Small intestine (tissue), 7 donors: ENCODE results near the gene NCF2. TPM values are rescaled to one million over a fixed set of nuclear protein-coding genes. Genes with fewer than 3 reads are reported as not detected.
A peak's percentile ranks its signal among the peaks of the same experiment; 100 is the strongest.

Source experiments
- DNase-seq, 2 donors: peaks; one replicate each; pipeline versions ENCODE4 v3.0.0 to v3.0.0-alpha.2; 2013
- FAIRE-seq: peaks from 2 replicates; lab custom pipeline; 2012; peaks lifted over from hg19 to GRCh38; lab: Jason Lieb, UNC
- H3K27ac ChIP-seq, 3 donors: one replicate each; pipeline ENCODE4 v1.5.1; 2013; ENCODE audit warnings: low read length in 2 of 3, mild to moderate bottlenecking in 2 of 3, control low read depth in 1 of 3, inconsistent platforms in 1 of 3, low read depth in 1 of 3, moderate library complexity in 1 of 3
- H3K27me3 ChIP-seq, 3 donors: one replicate each; pipeline ENCODE4 v1.6.1; 2013; ENCODE audit warnings: low read length in 3 of 3, inconsistent platforms in 1 of 3; ENCODE audit not compliant: control insufficient read depth in 3 of 3, insufficient read depth in 3 of 3
- H3K36me3 ChIP-seq, 3 donors: one replicate each; pipeline ENCODE4 v1.6.1; 2013; ENCODE audit warnings: low read length in 3 of 3, inconsistent platforms in 1 of 3, low read depth in 1 of 3, mild to moderate bottlenecking in 1 of 3, moderate library complexity in 1 of 3; ENCODE audit not compliant: control insufficient read depth in 3 of 3, insufficient read depth in 2 of 3
- H3K4me1 ChIP-seq, 3 donors: one replicate each; pipeline ENCODE4 v1.6.1; 2013; ENCODE audit warnings: low read length in 2 of 3, inconsistent platforms in 1 of 3, low read depth in 1 of 3, mild to moderate bottlenecking in 1 of 3, moderate library complexity in 1 of 3; ENCODE audit not compliant: control insufficient read depth in 3 of 3, insufficient read depth in 2 of 3
- H3K4me3 ChIP-seq, 3 donors: one replicate each; pipeline ENCODE4 v1.5.1; 2013; ENCODE audit warnings: low read length in 3 of 3, control low read depth in 1 of 3, inconsistent platforms in 1 of 3, low read depth in 1 of 3, mild to moderate bottlenecking in 1 of 3, moderate library complexity in 1 of 3
- H3K9me3 ChIP-seq, 2 donors: one replicate each; pipeline ENCODE4 v1.6.1; 2013; ENCODE audit warnings: low read depth in 1 of 2, low read length in 1 of 2; ENCODE audit not compliant: control insufficient read depth in 2 of 2, insufficient read depth in 1 of 2
- WGBS, 3 donors: extraction: QIAGEN DNeasy Blood & Tissue Kit; methylation state at CpG; one replicate each; pipeline ENCODE4 v1.1.7; 2013; 5-methylcytosine and 5-hydroxymethylcytosine counted together
- polyA plus RNA-seq, 4 donors: library from polyadenylated mRNA; stranded (reverse) in 3 of 4; unstranded in 1 of 4; fragments of 200-250 nt in 3 of 4; fragments of 120-200 nt in 1 of 4; gene quantifications; one replicate each; pipeline versions ENCODE4 v1.2.1 to v1.2.3, GENCODE V29; 2013
- donor health status: healthy with polysubstance abuse.
- donor health status: control.
- donor health status: control.
- donor health status: Bipolar disorder and iron deficiency.
- donor health status: healthy.

The NCF2 gene
- polyA plus RNA-seq, 4 donors: 0.89 to 4.9 (median 3.3) TPM

- FAIRE-seq: no peak
- no peak for DNase-seq
- Histone ChIP-seq H3K4me3 (no peak overlapping the region), H3K9me3 (no peaks in the 10 kb centered on the region), H3K4me1 (peaks cover 0 to 19% (median 0%) of the 10 kb centered on the region in 3 donors), H3K27ac (no peak overlapping the region), H3K36me3 (no peaks in the 10 kb centered on the region), H3K27me3 (no peaks in the 10 kb centered on the region)
- WGBS, 3 donors: 86 to 95% (median 89%) methylated on average over 7 of the region's 7 CpGs
These were observed 12.3 kb downstream of the NCF2 start for GRCh38 chr1:183577897-183578465.

- H3K4me3 ChIP-seq: no peak overlapping the region
- H3K27ac ChIP-seq: peak overlapping the region in 1 of 3 donors; percentile 2
- H3K27me3 ChIP-seq: no peaks in the 10 kb centered on the region
- DNase-seq: no peak
- FAIRE-seq: no peak
- WGBS, 3 donors: 79 to 93% (median 92%) methylated on average over 8 of the region's 8 CpGs
- H3K36me3 ChIP-seq: no peaks in the 10 kb centered on the region
- H3K9me3 ChIP-seq: no peaks in the 10 kb centered on the region
- peaks cover 0 to 7% (median 0%) of the 10 kb centered on the region in 3 donors for H3K4me1 ChIP-seq
These were observed 13.7 kb downstream of the NCF2 start for GRCh38 chr1:183576537-183576936.

GRCh38 chr1:183575606-183576005 lies 14.7 kb downstream of the NCF2 start:
- H3K27ac ChIP-seq: no peak overlapping the region
- H3K36me3 ChIP-seq: no peaks in the 10 kb centered on the region
- H3K4me1 ChIP-seq: peaks cover 0 to 7% (median 0%) of the 10 kb centered on the region in 3 donors
- WGBS, 3 donors: 87 to 94% (median 93%) methylated on average over 5 of the region's 5 CpGs
- no peaks in the 10 kb centered on the region for H3K27me3 ChIP-seq
- H3K9me3 ChIP-seq: no peaks in the 10 kb centered on the region
- DNase-seq (no peak), FAIRE-seq (no peak)
- H3K4me3 ChIP-seq: no peak overlapping the region

- WGBS, 3 donors: 63 to 78% (median 77%) methylated on average over 1 of the region's 1 CpG
- Histone ChIP-seq H3K4me1 (peaks cover 0 to 2% (median 0%) of the 10 kb centered on the region in 3 donors), H3K27me3 (no peaks in the 10 kb centered on the region), H3K9me3 (no peaks in the 10 kb centered on the region), H3K36me3 (no peaks in the 10 kb centered on the region), H3K27ac (no peak overlapping the region), H3K4me3 (no peak overlapping the region)
- DNase-seq: no peak
- no peak for FAIRE-seq
These were observed 17.5 kb downstream of the NCF2 start for GRCh38 chr1:183572721-183573120.

- peaks cover 0 to 10% (median 0%) of the 10 kb centered on the region in 3 donors for H3K4me1 ChIP-seq
- no peaks in the 10 kb centered on the region for H3K9me3 ChIP-seq
- 88 to 89% (median 88%) methylated on average over 4 of the region's 4 CpGs for whole genome bisulfite sequencing, 3 donors
- no peak overlapping the region for H3K4me3 ChIP-seq
- no peaks in the 10 kb centered on the region for H3K27me3 ChIP-seq
- DNase-seq: no peak
- no peak for FAIRE-seq
- no peaks in the 10 kb centered on the region for H3K36me3 ChIP-seq
- no peak overlapping the region for H3K27ac ChIP-seq
These were observed 18.5 kb downstream of the NCF2 start for GRCh38 chr1:183571678-183572268.

- Histone ChIP-seq H3K4me3 (no peak overlapping the region), H3K27me3 (no peaks in the 10 kb centered on the region), H3K36me3 (no peaks in the 10 kb centered on the region), H3K27ac (no peak overlapping the region), H3K4me1 (peaks cover 0 to 10% (median 0%) of the 10 kb centered on the region in 3 donors), H3K9me3 (no peaks in the 10 kb centered on the region)
- FAIRE-seq: no peak
- WGBS, 3 donors: 72 to 79% (median 79%) methylated on average over 4 of the region's 4 CpGs
- DNase-seq: no peak
These were observed 19.8 kb downstream of the NCF2 start for GRCh38 chr1:183570451-183570850.

- Histone ChIP-seq H3K27ac (no peak overlapping the region), H3K4me3 (no peak overlapping the region), H3K36me3 (no peaks in the 10 kb centered on the region), H3K27me3 (no peaks in the 10 kb centered on the region), H3K4me1 (peaks cover 0 to 10% (median 0%) of the 10 kb centered on the region in 3 donors), H3K9me3 (no peaks in the 10 kb centered on the region)
- WGBS, 3 donors: 90 to 96% (median 94%) methylated on average over 3 of the region's 3 CpGs
- FAIRE-seq (no peak), DNase-seq (no peak)
These were observed 20.5 kb downstream of the NCF2 start for GRCh38 chr1:183569801-183570200.

GRCh38 chr1:183569141-183569540 lies 21.1 kb downstream of the NCF2 start:
- WGBS, 3 donors: 78 to 87% (median 82%) methylated on average over 4 of the region's 4 CpGs
- peaks cover 0 to 10% (median 0%) of the 10 kb centered on the region in 3 donors for H3K4me1 ChIP-seq
- no peak overlapping the region for H3K4me3 ChIP-seq
- no peak for DNase-seq
- H3K27ac ChIP-seq: no peak overlapping the region
- H3K9me3 ChIP-seq: no peaks in the 10 kb centered on the region
- H3K36me3 ChIP-seq: no peaks in the 10 kb centered on the region
- FAIRE-seq: no peak
- H3K27me3 ChIP-seq: no peaks in the 10 kb centered on the region
